ENCODE measurements around the gene TGIF2. TPM values are rescaled to one million over a fixed set of nuclear protein-coding genes. Genes with fewer than 3 reads are reported as not detected.

Gene TGIF2
- total and polyA plus RNA-seq, 2 donors (not counting 3 experiments of a cell fraction or from before 2014, with no cell fraction given): 18.9 to 21.0 TPM

DNA sequence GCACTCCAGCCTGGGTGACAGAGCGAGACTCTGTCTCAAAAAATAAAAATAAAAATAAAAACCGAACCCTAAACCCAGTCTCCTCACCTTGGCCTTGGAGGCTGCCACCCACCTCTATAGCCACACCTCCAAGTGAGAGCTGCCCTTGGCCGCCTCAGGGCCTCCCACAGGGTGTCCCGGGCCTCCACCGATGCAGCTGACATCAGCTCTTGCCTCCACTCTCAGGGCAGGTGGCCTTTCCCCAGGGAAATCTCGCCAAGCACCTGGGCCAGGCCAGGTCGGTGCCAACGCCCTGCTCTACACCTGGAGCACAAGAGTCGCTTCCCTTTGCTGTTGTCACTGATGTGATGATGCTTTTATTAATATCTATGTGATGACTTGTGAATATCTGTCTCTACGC, 41.0 kb upstream of the TGIF2 start:
- TF ChIP-seq EZH2 (IDR thresholded peaks at IDR 0.05; ENCODE audit: borderline replicate concordance, low read depth, low read length, severe bottlenecking) (no peak), MAX (IDR thresholded peaks at IDR 0.05; ENCODE audit: insufficient read depth, insufficient read length) (no peak), POLR2A (IDR thresholded peaks at IDR 0.05; ENCODE audit: low read depth, low read length) (no peak), CTCF (IDR thresholded peaks at IDR 0.05; ENCODE audit: extremely low read depth in 1 of 2, insufficient read depth in 1 of 2, low read depth in 1 of 2, low read length in 2 of 2) (no peak), JUN (IDR thresholded peaks at IDR 0.05; ENCODE audit: borderline replicate concordance, insufficient read depth, insufficient read length, low read depth) (no peak), GATA2 (IDR thresholded peaks at IDR 0.05; ENCODE audit: insufficient read depth, insufficient read length, low read depth, low read length) (no peak), FOS (IDR thresholded peaks at IDR 0.05; ENCODE audit: borderline replicate concordance, insufficient read depth, low read length) (no peak)
- BruUV-seq (replicated peaks): no TSS peak
- Histone ChIP-seq H3K27ac (ENCODE audit: insufficient read depth, low read depth, low read length) (no peak overlapping the region), H3K9ac (replicated peaks; ENCODE audit: extremely low read depth, insufficient read depth, low read length) (no peak overlapping the region), H4K20me1 (replicated peaks; ENCODE audit: control insufficient read depth, extremely low read depth, insufficient read depth, low read length) (no peaks in the 10 kb centered on the region), H3K9me1 (replicated peaks; ENCODE audit: control insufficient read depth, extremely low read depth, insufficient read depth, low read length) (no peaks in the 10 kb centered on the region), H3K36me3 (ENCODE audit: control insufficient read depth in 2 of 2, extremely low read depth in 1 of 2, insufficient read depth in 2 of 2, low read length in 2 of 2) (peaks cover 4 to 7% of the 10 kb centered on the region in 2 experiments), H3K4me3 (replicated peaks in 1 of 3; ENCODE audit: insufficient read depth in 1 of 3, low read depth in 1 of 3, low read length in 3 of 3) (no peak overlapping the region), H3K9me3 (replicated peaks; ENCODE audit: control insufficient read depth, insufficient read depth, low read length) (no peaks in the 10 kb centered on the region), H3K27me3 (ENCODE audit: control insufficient read depth in 2 of 2, insufficient read depth in 2 of 2, low read length in 2 of 2) (no peaks in the 10 kb centered on the region), H2AFZ (ENCODE audit: low read depth, low read length) (no peak overlapping the region), H3K79me2 (ENCODE audit: control insufficient read depth, insufficient read depth, low read length) (no peaks in the 10 kb centered on the region), H3K4me2 (ENCODE audit: insufficient read depth, low read length) (no peak overlapping the region), H3K4me1 (ENCODE audit: control insufficient read depth, extremely low read depth, insufficient read depth, low read length) (no peaks in the 10 kb centered on the region)
- intact Hi-C loops (cut with micrococcal nuclease) (no loop called here), dilution Hi-C loops (cut with MboI; ENCODE audit: extremely low pct_ligation_motif_present, low sequenced_read_pairs) (no loop called here)
- ChIA-PET CTCF (no interaction called here), POLR2A (no interaction called here)
- no peak for DNase-seq (ENCODE audit: low read depth, low spot score)
- FAIRE-seq: no peak
